Erythroblast (primary cell): ENCODE results near the gene PARD6A.
A peak's percentile ranks its signal among the peaks of the same experiment; 100 is the strongest.

Source experiments
- DNase-seq, 2 experiments: peaks; one replicate each; lab custom pipeline; 2025; lab: John Stamatoyannopoulos, UW
- GATA1 ChIP-seq: IDR thresholded peaks from 2 replicates; pipeline ENCODE4 v1.6.1; 2011; ENCODE audit warnings: low read depth, mild to moderate bottlenecking, control low read depth, low read length, moderate library complexity
- POLR2A ChIP-seq: IDR thresholded peaks from 2 replicates; pipeline ENCODE4 v1.6.1; 2011; ENCODE audit warnings: mild to moderate bottlenecking, low read length

Gene PARD6A

GRCh38 chr16:67657751-67658518 is 2.8 kb upstream of the PARD6A start:
- DNase-seq: no peak
- no peak for TF ChIP-seq POLR2A
- no peak for TF ChIP-seq GATA1

- TF ChIP-seq GATA1: no peak
- TF ChIP-seq POLR2A: no peak
Measured at GRCh38 chr16:67658849-67659674, 1.7 kb upstream of the PARD6A start.

GRCh38 chr16:67659675-67660563 is 841 bp upstream of the PARD6A start, which contains the start of gene ACD:
Gene ACD, minus strand, starts transcription at chr16:67660260. Its CDS starts 40 bp downstream, at chr16:67660220.
- peak; percentile 92 to 95 for DNase-seq
- no peak for TF ChIP-seq GATA1
- peak; percentile 90 for TF ChIP-seq POLR2A

More at GRCh38 chr16:67658849-67659674, 1.7 kb upstream of the PARD6A start:
- no peak for DNase-seq

GRCh38 chr16:67661101-67661761 is 471 bp downstream of the PARD6A start:
- DNase-seq: peak; percentile 62 to 69
- TF ChIP-seq POLR2A (no peak), GATA1 (no peak)

- TF ChIP-seq GATA1: no peak
- TF ChIP-seq POLR2A: no peak
- no peak for DNase-seq
Measured at GRCh38 chr16:67661886-67662652, 1.3 kb downstream of the PARD6A start.

- DNase-seq: no peak
- TF ChIP-seq POLR2A (no peak), GATA1 (no peak)
Measured at GRCh38 chr16:67662653-67663010, 1.9 kb downstream of the PARD6A start.

- TF ChIP-seq POLR2A: no peak
- TF ChIP-seq GATA1: no peak
- peak; percentile 41 to 42 for DNase-seq
Measured at GRCh38 chr16:67663151-67663876, 2.6 kb downstream of the PARD6A start.

GRCh38 chr16:67663877-67664222 is 3.1 kb downstream of the PARD6A start:
- no peak for DNase-seq
- TF ChIP-seq POLR2A (no peak), GATA1 (no peak)

- no peak for TF ChIP-seq POLR2A
- no peak for TF ChIP-seq GATA1
- no peak for DNase-seq
Measured at GRCh38 chr16:67664258-67664657, 3.5 kb downstream of the PARD6A start.

GRCh38 chr16:67664871-67665270 is 4.1 kb downstream of the PARD6A start:
- no peak for DNase-seq
- no peak for TF ChIP-seq POLR2A
- TF ChIP-seq GATA1: no peak

- no peak for DNase-seq
- no peak for TF ChIP-seq POLR2A
Measured at GRCh38 chr16:67665598-67665997, 4.8 kb downstream of the PARD6A start.
